MM.1S (cell line): ENCODE measurements around the gene IQCM.

Source experiments
- EZH2phosphoT487 ChIP-seq: fragments of 300-600 bp; sonication (generic); IDR thresholded peaks from 2 replicates; pipeline ENCODE4 v1.6.1; 2018; ENCODE audit warnings: antibody characterized with exemption, low read length
- TF ChIP-seq, protein P1 (sequence below): fragments of 300-600 bp; sonication (generic); IDR thresholded peaks from 2 replicates; pipeline ENCODE4 v1.5.1; 2016; ENCODE audit warnings: antibody characterized with exemption, low read length, mixed read lengths

DNA sequence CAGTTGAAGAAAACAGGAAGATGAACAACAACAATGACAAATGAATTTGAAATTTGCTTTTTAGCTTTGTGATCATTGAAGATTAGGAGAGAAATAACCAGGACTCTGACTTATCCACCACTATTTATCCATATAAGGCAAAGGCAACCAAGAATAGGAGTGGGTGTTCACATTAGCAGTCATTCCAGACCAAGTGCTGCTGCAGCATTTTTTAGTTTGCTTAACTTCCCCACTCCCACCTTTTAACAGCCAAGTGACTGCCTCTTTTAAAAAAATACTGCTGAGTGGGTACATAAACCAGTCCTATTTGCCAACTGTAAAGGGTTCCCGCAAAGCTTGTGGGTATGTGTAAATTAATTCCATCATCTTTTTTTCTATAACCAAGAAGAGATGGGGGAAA is 230.9 kb downstream of the IQCM start:
- TF ChIP-seq, protein P1, sequence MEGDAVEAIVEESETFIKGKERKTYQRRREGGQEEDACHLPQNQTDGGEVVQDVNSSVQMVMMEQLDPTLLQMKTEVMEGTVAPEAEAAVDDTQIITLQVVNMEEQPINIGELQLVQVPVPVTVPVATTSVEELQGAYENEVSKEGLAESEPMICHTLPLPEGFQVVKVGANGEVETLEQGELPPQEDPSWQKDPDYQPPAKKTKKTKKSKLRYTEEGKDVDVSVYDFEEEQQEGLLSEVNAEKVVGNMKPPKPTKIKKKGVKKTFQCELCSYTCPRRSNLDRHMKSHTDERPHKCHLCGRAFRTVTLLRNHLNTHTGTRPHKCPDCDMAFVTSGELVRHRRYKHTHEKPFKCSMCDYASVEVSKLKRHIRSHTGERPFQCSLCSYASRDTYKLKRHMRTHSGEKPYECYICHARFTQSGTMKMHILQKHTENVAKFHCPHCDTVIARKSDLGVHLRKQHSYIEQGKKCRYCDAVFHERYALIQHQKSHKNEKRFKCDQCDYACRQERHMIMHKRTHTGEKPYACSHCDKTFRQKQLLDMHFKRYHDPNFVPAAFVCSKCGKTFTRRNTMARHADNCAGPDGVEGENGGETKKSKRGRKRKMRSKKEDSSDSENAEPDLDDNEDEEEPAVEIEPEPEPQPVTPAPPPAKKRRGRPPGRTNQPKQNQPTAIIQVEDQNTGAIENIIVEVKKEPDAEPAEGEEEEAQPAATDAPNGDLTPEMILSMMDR, result no peak
- no peak for TF ChIP-seq EZH2phosphoT487
